HG03571 (cell line): ENCODE measurements around the gene TYRO3.
"Not testable (repeated sequence)": the region's sequence is repeated elsewhere in the genome, so short reads cannot be mapped to it uniquely, and the experiment has no call there.

Experiments
- ATAC-seq: cut with Tn5 transposase; IDR thresholded peaks from one replicate; pipeline ENCODE4 v1.9.1; 2021; ENCODE audit not compliant: unreplicated experiment

TYRO3 gene

GRCh38 chr15:41553731-41554130 lies 5.3 kb upstream of the TYRO3 start:
- ATAC-seq = no peak

- ATAC-seq = no peak
Measured at GRCh38 chr15:41554343-41554742, 4.7 kb upstream of the TYRO3 start.

DNA sequence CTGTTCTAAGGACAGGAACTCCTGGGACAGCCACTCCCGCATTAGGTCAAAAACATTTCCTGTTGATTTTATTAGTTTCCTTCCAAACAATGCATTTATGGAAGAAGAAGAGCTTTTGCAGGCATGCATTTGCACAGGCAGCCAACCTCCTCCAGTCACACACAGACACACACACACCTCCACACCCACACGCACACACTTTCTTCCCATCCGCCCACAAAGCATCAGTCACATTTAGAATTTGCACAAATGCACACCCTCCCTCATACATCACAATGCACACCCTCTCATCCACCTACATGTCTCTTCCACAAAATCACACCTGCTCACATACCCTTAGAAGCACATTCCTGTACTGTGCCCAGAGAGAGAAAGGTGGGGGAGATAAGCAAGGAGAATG lies 4.1 kb upstream of the TYRO3 start:
- ATAC-seq = no peak

GRCh38 chr15:41556677-41557076 lies 2.3 kb upstream of the TYRO3 start:
- ATAC-seq = no peak

GRCh38 chr15:41557673-41558399 lies 1.2 kb upstream of the TYRO3 start:
- ATAC-seq = peak; percentile 46

- ATAC-seq = no peak
Measured at GRCh38 chr15:41559239-41559782, 299 bp downstream of the TYRO3 start.

GRCh38 chr15:41560572-41560874 lies 1.5 kb downstream of the TYRO3 start:
- ATAC-seq = no peak

- no peak for ATAC-seq
Measured at GRCh38 chr15:41561104-41561776, 2.2 kb downstream of the TYRO3 start.

- no peak for ATAC-seq
Measured at GRCh38 chr15:41561777-41562145, 2.7 kb downstream of the TYRO3 start.

- no peak for ATAC-seq
Measured at GRCh38 chr15:41562244-41562643, 3.2 kb downstream of the TYRO3 start.

- ATAC-seq = no peak
Measured at GRCh38 chr15:41562784-41563198, 3.8 kb downstream of the TYRO3 start.

DNA sequence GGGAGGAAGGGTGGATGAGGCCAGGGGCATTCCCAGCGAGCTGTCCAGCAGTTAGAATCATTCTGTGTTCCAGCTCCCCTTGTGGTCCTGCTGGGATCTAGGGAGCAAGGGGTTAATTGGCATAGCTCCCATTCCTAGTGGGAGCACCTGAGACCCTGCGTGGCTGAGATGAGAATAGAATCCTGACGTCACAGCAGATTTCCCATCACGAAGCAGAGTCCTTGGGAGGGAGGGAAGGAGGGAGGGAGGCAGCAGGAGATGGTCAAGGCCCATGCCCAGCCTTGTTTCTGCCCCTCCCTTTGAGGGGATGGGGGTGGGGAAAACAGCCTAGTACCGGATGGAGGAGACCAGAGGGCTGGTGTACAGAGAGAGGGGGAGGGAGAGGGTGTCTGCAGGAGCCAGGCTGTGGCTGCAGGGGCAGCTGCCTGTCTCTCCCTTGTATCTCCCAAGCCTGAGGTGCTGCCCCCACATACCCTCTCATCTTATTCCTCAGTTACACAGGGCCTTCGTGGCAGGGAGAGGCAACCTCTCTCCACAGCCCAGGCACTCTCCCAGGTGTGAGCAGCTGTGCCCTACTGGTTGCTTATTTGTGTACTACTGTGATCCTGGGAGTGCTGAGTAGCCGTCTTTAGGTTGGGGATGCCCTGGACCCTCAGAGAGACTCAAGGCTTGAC lies 5.4 kb downstream of the TYRO3 start:
- ATAC-seq = no peak

- no peak for ATAC-seq
Measured at GRCh38 chr15:41564960-41565502, 6.0 kb downstream of the TYRO3 start.

- ATAC-seq = no peak
Measured at GRCh38 chr15:41565702-41566101, 6.7 kb downstream of the TYRO3 start.

- no peak for ATAC-seq
Measured at GRCh38 chr15:41566121-41566885, 7.3 kb downstream of the TYRO3 start.

DNA sequence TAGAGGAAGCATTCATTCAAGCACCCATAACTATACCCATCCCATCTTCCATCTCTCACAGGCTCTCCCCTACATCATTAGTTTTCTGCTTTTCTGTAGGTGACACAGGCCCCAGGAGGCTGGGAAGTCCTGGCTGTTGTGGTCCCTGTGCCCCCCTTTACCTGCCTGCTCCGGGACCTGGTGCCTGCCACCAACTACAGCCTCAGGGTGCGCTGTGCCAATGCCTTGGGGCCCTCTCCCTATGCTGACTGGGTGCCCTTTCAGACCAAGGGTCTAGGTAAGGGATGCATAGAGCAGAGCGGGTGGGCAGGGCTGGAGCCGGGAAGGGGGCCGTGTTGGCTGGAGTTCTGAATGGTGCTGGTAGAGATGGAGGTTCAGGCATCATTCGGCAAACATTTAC lies 8.2 kb downstream of the TYRO3 start:
- no peak for ATAC-seq

- no peak for ATAC-seq
Measured at GRCh38 chr15:41567862-41568261, 8.8 kb downstream of the TYRO3 start.

- no peak for ATAC-seq
Measured at GRCh38 chr15:41568350-41569017, 9.5 kb downstream of the TYRO3 start.

GRCh38 chr15:41569232-41569631 lies 10.2 kb downstream of the TYRO3 start:
- not testable (repeated sequence) for ATAC-seq

- ATAC-seq = no peak
Measured at GRCh38 chr15:41570764-41571163, 11.8 kb downstream of the TYRO3 start.

DNA sequence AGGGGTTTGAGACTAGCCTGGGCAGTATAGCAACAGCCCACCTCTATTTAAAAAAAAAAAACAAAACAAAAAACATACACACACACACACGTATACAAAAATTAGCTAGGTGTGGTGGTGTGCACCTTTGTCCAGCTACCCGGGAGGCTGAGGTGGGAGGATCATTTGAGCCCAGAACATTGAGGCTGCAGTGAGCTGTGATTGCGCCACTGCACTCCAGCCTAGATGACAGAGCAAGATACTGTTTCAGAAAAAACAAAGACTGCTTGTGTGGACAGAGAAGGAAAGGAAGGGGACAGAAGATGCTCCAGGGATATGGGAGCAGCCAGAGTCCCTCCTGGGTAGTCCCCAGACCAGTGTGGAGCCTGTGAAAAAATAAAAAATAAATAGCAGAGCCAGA lies 12.9 kb downstream of the TYRO3 start:
- no peak for ATAC-seq
